Memory B cell (primary cell): ENCODE data around the gene ALDH4A1.

Source experiments
- ATAC-seq: fragments of 150-1000 bp; cut with Tn5 transposase; 2 replicates; pipeline ENCODE4 v1.10.0; 2021; ENCODE audit warnings: low read depth, mild to moderate bottlenecking, moderate library complexity
- DNase-seq, 2 donors: peaks; one replicate each; pipeline ENCODE4 v3.0.0; 2022; ENCODE audit warnings: low spot score in 2 of 2
- H3K27ac Mint-ChIP-seq: one replicate; pipeline ENCODE4 v1.8.0; 2022; ENCODE audit warnings: mild to moderate bottlenecking, moderate library complexity, mixed read lengths
- H3K27me3 Mint-ChIP-seq: one replicate; pipeline ENCODE4 v1.8.0; 2022; ENCODE audit warnings: mixed read lengths
- H3K36me3 Mint-ChIP-seq: one replicate; pipeline ENCODE4 v1.8.0; 2022; ENCODE audit warnings: mild to moderate bottlenecking, mixed read lengths
- H3K4me1 Mint-ChIP-seq: one replicate; pipeline ENCODE4 v1.8.0; 2022; ENCODE audit warnings: mixed read lengths
- H3K4me3 Mint-ChIP-seq: one replicate; pipeline ENCODE4 v1.8.0; 2022; ENCODE audit warnings: mild to moderate bottlenecking, moderate library complexity, mixed read lengths
- H3K9me3 Mint-ChIP-seq: one replicate; pipeline ENCODE4 v1.8.0; 2022; ENCODE audit warnings: mixed read lengths

The ALDH4A1 gene

GRCh38 chr1:18885311-18886002 lies 16.9 kb downstream of the ALDH4A1 start:
- Mint-ChIP-seq H3K27ac (no peak overlapping the region), H3K27me3 (no peaks in the 10 kb centered on the region), H3K9me3 (no peaks in the 10 kb centered on the region), H3K4me1 (no peaks in the 10 kb centered on the region), H3K36me3 (peaks cover 5% of the 10 kb centered on the region), H3K4me3 (no peak overlapping the region)
- DNase-seq: no peak
- no peak for ATAC-seq

GRCh38 chr1:18884727-18885126 lies 17.6 kb downstream of the ALDH4A1 start:
- peaks cover 5% of the 10 kb centered on the region for H3K36me3 Mint-ChIP-seq
- no peak overlapping the region for H3K4me3 Mint-ChIP-seq
- no peaks in the 10 kb centered on the region for H3K9me3 Mint-ChIP-seq
- no peaks in the 10 kb centered on the region for H3K4me1 Mint-ChIP-seq
- H3K27me3 Mint-ChIP-seq: no peaks in the 10 kb centered on the region
- ATAC-seq (no peak), DNase-seq (no peak)
- no peak overlapping the region for H3K27ac Mint-ChIP-seq

DNA sequence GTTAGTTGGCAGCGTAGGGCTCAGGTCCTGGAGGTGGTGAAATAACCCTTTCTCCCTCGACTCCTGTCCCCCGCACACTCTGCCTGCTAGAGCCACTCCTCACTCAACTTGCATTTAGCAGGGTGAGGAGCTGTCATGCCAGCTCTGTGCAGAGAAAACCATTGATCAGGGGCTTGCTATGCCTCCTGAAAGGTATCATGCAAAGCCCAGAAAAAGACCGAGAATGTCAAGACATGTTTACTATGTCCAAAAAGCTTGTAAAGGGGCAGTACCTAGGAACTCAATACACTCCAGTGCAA lies 18.0 kb downstream of the ALDH4A1 start:
- no peaks in the 10 kb centered on the region for H3K4me1 Mint-ChIP-seq
- H3K9me3 Mint-ChIP-seq: no peaks in the 10 kb centered on the region
- peaks cover 5% of the 10 kb centered on the region for H3K36me3 Mint-ChIP-seq
- no peak overlapping the region for H3K27ac Mint-ChIP-seq
- no peaks in the 10 kb centered on the region for H3K27me3 Mint-ChIP-seq
- no peak for ATAC-seq
- DNase-seq: no peak
- no peak overlapping the region for H3K4me3 Mint-ChIP-seq

- Mint-ChIP-seq H3K4me1 (no peaks in the 10 kb centered on the region), H3K36me3 (peaks cover 5% of the 10 kb centered on the region), H3K27me3 (no peaks in the 10 kb centered on the region), H3K27ac (no peak overlapping the region), H3K4me3 (no peak overlapping the region), H3K9me3 (no peaks in the 10 kb centered on the region)
- peak; percentile 66 to 80 for DNase-seq
- peak; percentile 70 for ATAC-seq
Measured at GRCh38 chr1:18883636-18884418, 18.5 kb downstream of the ALDH4A1 start.

DNA sequence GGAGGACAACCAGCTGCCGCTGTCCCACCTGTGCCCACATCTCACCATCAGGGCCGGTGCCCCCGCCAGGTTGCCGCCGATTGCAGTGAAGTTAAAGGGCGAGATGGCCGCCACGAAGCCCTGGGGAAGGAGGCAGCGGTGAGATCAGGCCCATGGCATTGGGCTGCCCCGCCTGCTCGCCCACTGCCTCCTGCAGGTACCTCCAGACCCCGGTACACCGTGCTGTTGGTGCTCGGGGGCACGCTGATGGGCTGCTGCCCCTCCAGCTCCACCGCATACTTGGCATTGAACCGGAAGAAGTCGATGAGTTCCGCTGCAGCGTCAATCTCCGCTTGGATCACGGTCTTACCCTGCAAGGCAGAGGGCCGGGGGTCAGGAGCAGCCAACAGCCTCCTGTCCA lies 19.3 kb downstream of the ALDH4A1 start:
- Mint-ChIP-seq H3K4me3 (no peak overlapping the region), H3K9me3 (no peaks in the 10 kb centered on the region), H3K27ac (no peak overlapping the region), H3K27me3 (no peaks in the 10 kb centered on the region), H3K4me1 (no peaks in the 10 kb centered on the region), H3K36me3 (peaks cover 5% of the 10 kb centered on the region)
- ATAC-seq (no peak), DNase-seq (no peak)

DNA sequence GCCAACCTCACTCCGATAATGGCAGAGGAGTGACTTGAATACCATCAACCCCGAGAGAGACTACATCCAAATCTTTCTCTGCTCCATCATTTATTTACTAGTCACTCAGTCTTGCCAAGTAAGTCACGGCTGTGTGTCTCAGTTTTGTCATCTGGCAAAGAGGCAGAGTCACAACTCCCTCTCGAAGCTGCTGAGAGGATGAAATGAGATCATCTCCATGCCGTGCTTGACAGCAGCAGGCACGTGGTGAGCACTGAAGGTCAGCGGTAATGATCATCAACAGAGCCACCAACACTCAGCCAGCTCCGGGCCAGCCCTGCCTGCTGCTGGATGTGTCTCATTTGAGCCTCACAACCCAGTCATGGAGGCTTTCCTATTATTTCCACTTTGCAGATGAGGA lies 19.9 kb downstream of the ALDH4A1 start:
- DNase-seq (no peak), ATAC-seq (no peak)
- no peaks in the 10 kb centered on the region for H3K9me3 Mint-ChIP-seq
- no peak overlapping the region for H3K27ac Mint-ChIP-seq
- H3K27me3 Mint-ChIP-seq: no peaks in the 10 kb centered on the region
- H3K36me3 Mint-ChIP-seq: peaks cover 5% of the 10 kb centered on the region
- no peak overlapping the region for H3K4me3 Mint-ChIP-seq
- no peaks in the 10 kb centered on the region for H3K4me1 Mint-ChIP-seq

- no peaks in the 10 kb centered on the region for H3K9me3 Mint-ChIP-seq
- no peak for DNase-seq
- H3K27me3 Mint-ChIP-seq: no peaks in the 10 kb centered on the region
- peaks cover 5% of the 10 kb centered on the region for H3K36me3 Mint-ChIP-seq
- no peaks in the 10 kb centered on the region for H3K4me1 Mint-ChIP-seq
- no peak for ATAC-seq
- no peak overlapping the region for H3K27ac Mint-ChIP-seq
- H3K4me3 Mint-ChIP-seq: no peak overlapping the region
Measured at GRCh38 chr1:18881642-18882431, 20.5 kb downstream of the ALDH4A1 start.

- no peaks in the 10 kb centered on the region for H3K4me1 Mint-ChIP-seq
- no peak overlapping the region for H3K4me3 Mint-ChIP-seq
- no peak for ATAC-seq
- no peaks in the 10 kb centered on the region for H3K9me3 Mint-ChIP-seq
- H3K27ac Mint-ChIP-seq: no peak overlapping the region
- DNase-seq: no peak
- H3K27me3 Mint-ChIP-seq: no peaks in the 10 kb centered on the region
- H3K36me3 Mint-ChIP-seq: peaks cover 5% of the 10 kb centered on the region
Measured at GRCh38 chr1:18881164-18881563, 21.2 kb downstream of the ALDH4A1 start.

GRCh38 chr1:18880585-18880984 lies 21.8 kb downstream of the ALDH4A1 start:
- Mint-ChIP-seq H3K27me3 (no peaks in the 10 kb centered on the region), H3K27ac (no peak overlapping the region)

GRCh38 chr1:18879791-18880309 lies 22.5 kb downstream of the ALDH4A1 start:
- no peak for ATAC-seq
- H3K4me3 Mint-ChIP-seq: no peak overlapping the region

More at GRCh38 chr1:18880585-18880984, 21.8 kb downstream of the ALDH4A1 start:
- Mint-ChIP-seq H3K4me1 (no peaks in the 10 kb centered on the region), H3K36me3 (peaks cover 5% of the 10 kb centered on the region), H3K4me3 (no peak overlapping the region), H3K9me3 (no peaks in the 10 kb centered on the region)
- DNase-seq (no peak), ATAC-seq (no peak)

DNA sequence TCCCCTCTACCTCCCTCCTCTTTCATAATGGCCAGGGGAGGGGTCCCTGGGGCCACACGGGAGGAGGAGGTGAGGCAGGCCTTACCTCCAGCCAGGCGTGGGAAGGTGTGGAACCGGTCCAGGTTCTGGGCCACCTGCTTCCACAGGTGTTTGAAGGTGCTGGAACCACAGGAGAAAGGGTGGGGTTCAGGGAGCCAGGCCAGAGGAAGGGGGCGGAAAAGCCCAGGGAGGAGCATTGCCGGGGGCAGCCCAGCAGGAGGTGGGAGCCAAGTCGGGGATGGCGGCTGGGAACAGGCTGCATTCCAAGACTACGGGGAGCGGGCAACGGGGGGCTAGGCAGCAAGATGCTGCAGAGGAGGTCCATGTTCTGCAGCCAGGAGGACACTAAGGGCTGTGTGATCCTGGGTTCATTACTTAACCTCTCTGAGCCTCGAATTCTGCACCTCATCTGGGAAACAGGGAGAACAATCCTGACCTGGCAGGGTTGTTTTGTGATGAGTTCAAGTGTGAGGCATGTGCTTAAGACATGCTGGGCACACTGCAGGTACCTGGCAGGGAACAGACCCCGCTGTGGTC lies 23.1 kb downstream of the ALDH4A1 start:
- H3K9me3 Mint-ChIP-seq: no peaks in the 10 kb centered on the region
- H3K4me1 Mint-ChIP-seq: no peaks in the 10 kb centered on the region
- no peak overlapping the region for H3K27ac Mint-ChIP-seq
- peaks cover 5% of the 10 kb centered on the region for H3K36me3 Mint-ChIP-seq
- no peak overlapping the region for H3K4me3 Mint-ChIP-seq
- no peak for ATAC-seq
- no peaks in the 10 kb centered on the region for H3K27me3 Mint-ChIP-seq
- no peak for DNase-seq

More at GRCh38 chr1:18879791-18880309, 22.5 kb downstream of the ALDH4A1 start:
- Mint-ChIP-seq H3K9me3 (no peaks in the 10 kb centered on the region), H3K4me1 (no peaks in the 10 kb centered on the region), H3K36me3 (peaks cover 5% of the 10 kb centered on the region), H3K27me3 (no peaks in the 10 kb centered on the region), H3K27ac (no peak overlapping the region)
- no peak for DNase-seq

DNA sequence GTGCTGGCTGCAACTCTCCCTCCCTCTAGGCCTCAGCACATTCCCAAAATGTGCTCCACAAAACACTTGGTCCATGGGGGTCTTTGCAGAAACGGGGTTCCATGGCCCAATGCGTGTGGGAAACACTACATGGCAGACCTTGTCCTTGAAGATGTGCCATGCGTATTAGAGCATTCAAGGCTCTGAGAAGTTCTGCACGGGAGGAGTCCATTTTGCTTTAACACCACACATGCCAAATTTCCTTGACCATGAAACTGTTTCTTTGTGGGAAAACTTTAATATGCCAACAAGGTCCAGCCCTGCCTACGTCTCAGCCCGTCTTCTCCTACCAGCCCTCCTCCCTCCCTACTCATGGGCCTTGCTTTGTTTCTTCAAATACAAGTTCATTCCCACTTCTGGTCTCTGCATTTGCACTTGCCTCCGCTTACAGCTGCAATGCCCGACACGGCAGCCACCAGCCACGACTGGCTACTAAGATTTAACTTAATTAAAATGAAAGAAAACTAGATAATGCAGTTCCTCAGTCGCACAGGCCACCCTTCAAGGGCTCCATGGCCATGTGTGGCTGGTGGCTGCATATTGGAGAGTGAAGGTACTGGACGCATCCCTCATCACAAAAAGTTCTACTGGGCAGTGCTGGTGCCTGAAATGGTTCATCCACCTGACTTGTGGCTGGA lies 23.7 kb downstream of the ALDH4A1 start:
- H3K27me3 Mint-ChIP-seq: no peaks in the 10 kb centered on the region
- H3K36me3 Mint-ChIP-seq: peaks cover 5% of the 10 kb centered on the region
- no peak overlapping the region for H3K27ac Mint-ChIP-seq
- no peak overlapping the region for H3K4me3 Mint-ChIP-seq
- ATAC-seq: no peak
- H3K4me1 Mint-ChIP-seq: no peaks in the 10 kb centered on the region
- H3K9me3 Mint-ChIP-seq: no peaks in the 10 kb centered on the region
- no peak for DNase-seq

DNA sequence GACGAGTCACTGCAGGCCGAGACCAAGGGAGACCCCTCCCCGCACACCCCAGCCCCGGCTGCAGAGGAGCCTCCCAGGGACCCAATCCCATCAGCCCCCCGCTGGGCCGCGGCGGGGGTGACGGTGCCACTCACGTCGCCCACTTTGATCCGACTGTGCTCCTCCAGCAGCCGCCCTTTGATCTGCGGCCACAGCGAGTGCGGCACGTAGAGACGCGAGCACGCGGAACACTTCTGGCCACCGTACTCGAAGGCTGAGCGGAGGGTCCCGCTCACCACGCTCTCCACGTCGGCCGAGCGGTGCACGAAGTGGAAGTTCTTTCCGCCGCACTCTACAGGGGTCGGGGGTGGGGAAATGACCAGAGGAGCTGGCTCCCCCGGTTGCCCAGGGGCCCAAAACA lies 25.1 kb downstream of the ALDH4A1 start:
- ATAC-seq (no peak), DNase-seq (no peak)
- Mint-ChIP-seq H3K36me3 (peaks cover 3% of the 10 kb centered on the region), H3K27me3 (no peaks in the 10 kb centered on the region), H3K4me3 (no peak overlapping the region), H3K9me3 (no peaks in the 10 kb centered on the region), H3K27ac (no peak overlapping the region), H3K4me1 (no peaks in the 10 kb centered on the region)
